CD4-positive, alpha-beta T cell treated with Interleukin-6 for 4 hours (primary cell): ENCODE data around the gene FOXG1.

ENCODE experiments used
- DNase-seq: peaks from one replicate; pipeline ENCODE4 v3.0.0-alpha.2; 2020; ENCODE audit warnings: mixed read lengths

The FOXG1 gene

GRCh38 chr14:28762303-28762954 is 4.2 kb upstream of the FOXG1 start:
- no peak for DNase-seq

GRCh38 chr14:28762955-28763326 is 3.6 kb upstream of the FOXG1 start:
- DNase-seq, result no peak

DNA sequence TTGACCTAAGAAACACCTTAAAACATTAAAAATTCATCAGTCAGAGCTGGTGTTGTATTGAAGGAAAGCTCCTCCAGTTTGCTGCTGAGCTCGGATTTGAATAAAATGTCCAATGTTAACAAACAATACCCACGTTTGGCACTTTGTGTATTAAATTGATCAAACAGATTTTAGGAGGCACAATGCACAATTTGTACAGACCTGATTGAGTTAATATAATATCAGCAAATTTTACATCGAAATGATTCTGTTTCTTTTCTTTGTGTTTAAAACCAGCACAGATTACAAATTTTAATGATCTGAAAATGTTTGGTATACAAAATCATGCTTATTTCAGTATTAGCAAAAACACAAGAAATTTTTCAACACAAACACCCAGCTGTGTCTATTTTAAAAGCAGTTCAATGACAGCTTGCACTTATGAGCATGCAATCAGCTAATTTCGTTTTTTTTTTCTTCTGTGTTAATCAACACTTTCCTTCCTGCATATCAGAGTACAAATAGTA is 2.8 kb upstream of the FOXG1 start:
- DNase-seq, result no peak

DNA sequence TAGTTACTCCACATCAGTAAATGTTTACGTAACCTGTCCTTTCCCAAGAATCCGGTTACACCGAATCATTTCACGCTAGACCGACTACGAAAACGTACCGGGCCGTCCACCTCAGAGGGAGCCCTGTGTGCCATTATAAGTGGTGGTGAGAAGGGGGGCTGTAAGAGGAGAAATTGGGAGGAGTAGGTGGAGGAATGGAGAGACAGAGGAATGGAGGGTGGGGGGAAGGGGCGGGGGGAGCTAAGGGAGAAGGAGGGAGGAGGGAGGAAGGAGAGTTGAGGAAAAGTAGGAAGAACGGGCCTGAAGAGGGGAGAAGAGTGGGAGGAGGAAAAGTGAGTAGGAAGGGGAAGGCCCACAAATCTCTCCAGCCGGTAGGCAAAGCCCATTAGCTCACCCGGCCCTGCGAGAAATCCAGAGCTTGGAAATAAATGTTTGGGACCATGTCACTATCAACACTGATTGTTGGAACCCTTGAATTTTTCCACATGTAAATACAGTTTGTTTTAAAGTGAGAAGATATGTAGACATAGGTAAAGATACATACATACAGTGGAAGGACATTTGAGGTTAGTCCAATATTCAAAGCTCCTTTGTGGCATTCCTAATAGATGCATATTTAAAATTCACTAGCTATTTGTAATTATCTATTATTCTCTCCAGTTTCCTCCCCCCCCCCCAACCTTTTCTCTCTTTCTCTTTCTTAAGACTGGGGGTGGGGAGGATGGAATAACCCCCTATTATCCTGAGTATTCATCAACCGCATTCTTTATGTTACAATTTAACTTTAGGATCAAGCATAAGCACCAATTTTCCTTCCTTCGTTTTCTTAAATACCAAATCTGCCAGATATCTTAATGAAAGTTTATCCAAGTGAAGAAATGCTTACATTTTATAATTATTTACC is 2.1 kb upstream of the FOXG1 start:
- DNase-seq, result no peak

GRCh38 chr14:28765169-28765830 is 1.3 kb upstream of the FOXG1 start:
- DNase-seq, result no peak

DNA sequence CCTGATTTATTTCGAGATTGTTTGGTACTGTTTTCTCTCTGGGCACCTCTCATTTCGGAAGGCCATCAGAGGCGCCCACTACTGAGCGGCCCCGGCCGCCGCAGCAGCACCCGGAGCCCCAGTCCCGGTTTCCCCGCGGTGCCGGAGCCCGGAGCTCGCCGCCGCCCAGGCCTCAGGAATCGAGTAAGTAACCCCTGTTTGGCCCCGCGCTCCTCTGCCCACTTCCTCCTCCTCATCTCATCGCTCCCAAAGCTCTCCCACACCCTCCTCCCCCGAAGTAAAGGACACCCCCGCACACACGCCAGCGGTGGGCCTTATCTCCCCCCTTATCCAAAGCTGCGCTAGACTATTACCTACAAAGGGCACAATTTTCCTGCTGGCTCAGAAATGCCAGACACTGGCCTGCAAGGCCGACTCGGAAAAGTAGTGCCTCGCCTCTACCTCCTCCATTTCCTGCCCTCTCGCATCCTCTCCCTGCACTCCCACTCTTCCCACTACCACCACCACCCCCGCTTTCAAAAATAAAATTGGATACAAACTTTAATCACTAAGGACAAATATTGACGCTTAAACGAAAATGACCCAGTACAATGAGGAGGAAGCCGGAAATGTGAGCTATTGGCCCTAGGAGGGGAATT is 637 bp upstream of the FOXG1 start:
- no peak for DNase-seq

DNA sequence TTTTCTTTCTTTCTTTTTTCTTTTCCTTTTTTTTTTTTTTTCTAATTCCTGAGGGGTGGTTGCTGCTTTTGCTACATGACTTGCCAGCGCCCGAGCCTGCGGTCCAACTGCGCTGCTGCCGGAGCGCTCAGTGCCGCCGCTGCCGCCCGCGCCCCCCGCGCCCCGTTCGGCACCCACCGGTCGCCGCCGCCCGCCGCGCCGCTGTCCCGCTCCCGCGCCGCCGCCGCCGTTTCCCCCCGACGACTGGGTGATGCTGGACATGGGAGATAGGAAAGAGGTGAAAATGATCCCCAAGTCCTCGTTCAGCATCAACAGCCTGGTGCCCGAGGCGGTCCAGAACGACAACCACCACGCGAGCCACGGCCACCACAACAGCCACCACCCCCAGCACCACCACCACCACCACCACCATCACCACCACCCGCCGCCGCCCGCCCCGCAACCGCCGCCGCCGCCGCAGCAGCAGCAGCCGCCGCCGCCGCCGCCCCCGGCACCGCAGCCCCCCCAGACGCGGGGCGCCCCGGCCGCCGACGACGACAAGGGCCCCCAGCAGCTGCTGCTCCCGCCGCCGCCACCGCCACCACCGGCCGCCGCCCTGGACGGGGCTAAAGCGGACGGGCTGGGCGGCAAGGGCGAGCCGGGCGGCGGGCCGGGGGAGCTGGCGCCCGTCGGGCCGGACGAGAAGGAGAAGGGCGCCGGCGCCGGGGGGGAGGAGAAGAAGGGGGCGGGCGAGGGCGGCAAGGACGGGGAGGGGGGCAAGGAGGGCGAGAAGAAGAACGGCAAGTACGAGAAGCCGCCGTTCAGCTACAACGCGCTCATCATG is 654 bp downstream of the FOXG1 start:
- no peak for DNase-seq

- DNase-seq, result no peak
These were observed 1.5 kb downstream of the FOXG1 start for GRCh38 chr14:28767853-28768741.

DNA sequence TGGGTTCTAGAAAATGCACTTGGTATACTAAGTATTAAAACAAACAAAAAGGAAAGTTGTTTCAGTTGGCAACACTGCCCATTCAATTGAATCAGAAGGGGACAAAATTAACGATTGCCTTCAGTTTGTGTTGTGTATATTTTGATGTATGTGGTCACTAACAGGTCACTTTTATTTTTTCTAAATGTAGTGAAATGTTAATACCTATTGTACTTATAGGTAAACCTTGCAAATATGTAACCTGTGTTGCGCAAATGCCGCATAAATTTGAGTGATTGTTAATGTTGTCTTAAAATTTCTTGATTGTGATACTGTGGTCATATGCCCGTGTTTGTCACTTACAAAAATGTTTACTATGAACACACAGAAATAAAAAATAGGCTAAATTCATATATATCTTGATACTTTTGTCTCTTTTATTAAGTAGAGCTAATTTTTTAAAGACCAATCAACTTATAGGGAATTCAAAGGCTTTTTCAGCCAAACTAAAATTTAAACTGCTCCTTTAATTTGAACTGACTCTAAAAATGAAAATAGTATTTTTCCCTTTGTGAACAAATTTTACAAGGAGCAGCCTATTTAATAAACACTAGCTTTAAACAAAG is 2.8 kb downstream of the FOXG1 start:
- DNase-seq, result no peak

DNA sequence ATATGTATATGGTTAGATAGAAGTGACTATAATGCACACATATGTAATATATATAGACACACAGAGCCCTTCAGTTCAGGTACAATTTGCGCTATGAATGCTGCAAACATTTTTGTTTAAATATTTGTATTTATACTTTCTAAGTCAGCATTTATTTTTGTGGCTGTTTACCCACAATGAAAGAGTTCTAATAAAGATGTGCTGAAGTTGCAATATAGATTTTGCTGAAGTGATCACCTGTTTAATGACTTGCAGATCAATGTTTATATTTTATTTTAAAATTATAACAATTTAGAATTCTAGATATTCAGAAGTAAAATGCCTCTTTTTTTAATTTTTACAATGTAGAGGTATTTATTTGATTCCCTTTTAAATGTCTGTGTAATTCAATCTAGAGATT is 3.5 kb downstream of the FOXG1 start:
- no peak for DNase-seq

DNA sequence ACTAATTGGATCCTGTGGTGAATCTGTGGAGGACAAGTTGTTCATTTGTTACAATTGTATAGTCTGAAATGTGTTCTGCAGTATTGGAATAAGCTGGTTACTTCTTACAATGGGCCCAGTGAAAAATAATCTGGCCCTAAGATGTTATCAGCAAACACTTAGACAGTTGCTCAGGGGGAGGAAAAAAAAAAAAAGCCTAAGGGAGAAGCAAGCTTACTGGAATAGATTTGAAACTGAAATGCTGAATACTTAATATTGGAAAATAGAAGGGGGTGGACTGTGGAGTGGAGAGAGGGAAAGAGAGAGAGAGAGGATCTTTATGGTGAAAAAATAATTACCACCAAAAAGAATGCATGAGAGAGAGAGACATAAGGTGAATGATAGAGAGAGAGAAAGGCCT is 4.0 kb downstream of the FOXG1 start:
- no peak for DNase-seq

DNA sequence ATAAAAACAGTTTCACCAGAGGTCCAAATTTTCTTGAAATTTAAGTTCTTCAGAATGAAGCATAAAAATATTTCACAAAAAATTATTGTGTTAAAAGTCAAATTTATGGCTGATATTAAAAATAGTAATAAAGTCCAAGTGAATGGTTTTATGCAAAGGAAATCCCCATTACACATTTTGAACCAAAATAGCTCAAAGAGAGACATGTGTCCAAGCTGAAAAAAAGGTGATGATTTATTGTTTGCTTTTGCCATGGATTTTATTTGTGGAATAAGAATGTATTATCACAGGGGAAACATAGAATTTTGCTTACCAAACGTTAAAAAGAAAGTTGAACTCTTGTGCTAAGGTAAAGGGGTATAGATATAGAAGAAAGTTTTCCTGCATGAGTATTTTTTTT is 4.6 kb downstream of the FOXG1 start:
- no peak for DNase-seq

- no peak for DNase-seq
These were observed 6.0 kb downstream of the FOXG1 start for GRCh38 chr14:28772613-28773012.

DNA sequence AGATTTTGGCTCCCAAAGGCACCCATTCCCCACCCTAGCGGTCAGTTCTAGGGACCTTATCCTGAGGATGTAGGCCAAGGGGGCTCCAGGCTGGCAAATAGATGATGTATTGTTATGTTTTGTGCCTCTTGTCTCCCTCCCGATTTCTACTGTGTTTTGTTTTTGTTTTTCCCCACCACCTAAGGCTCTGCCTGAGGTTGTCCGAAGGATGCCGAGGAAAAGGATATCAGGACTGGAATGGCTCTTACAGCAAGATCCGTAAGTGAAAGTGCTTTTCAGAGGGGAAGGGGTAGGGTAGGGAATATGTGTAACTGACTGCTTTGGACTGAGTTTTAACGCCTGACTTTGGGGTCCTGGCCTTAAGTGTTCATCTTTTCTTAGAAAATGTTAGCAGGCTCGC is 6.6 kb downstream of the FOXG1 start:
- no peak for DNase-seq

GRCh38 chr14:28773861-28774691 is 7.5 kb downstream of the FOXG1 start:
- no peak for DNase-seq

DNA sequence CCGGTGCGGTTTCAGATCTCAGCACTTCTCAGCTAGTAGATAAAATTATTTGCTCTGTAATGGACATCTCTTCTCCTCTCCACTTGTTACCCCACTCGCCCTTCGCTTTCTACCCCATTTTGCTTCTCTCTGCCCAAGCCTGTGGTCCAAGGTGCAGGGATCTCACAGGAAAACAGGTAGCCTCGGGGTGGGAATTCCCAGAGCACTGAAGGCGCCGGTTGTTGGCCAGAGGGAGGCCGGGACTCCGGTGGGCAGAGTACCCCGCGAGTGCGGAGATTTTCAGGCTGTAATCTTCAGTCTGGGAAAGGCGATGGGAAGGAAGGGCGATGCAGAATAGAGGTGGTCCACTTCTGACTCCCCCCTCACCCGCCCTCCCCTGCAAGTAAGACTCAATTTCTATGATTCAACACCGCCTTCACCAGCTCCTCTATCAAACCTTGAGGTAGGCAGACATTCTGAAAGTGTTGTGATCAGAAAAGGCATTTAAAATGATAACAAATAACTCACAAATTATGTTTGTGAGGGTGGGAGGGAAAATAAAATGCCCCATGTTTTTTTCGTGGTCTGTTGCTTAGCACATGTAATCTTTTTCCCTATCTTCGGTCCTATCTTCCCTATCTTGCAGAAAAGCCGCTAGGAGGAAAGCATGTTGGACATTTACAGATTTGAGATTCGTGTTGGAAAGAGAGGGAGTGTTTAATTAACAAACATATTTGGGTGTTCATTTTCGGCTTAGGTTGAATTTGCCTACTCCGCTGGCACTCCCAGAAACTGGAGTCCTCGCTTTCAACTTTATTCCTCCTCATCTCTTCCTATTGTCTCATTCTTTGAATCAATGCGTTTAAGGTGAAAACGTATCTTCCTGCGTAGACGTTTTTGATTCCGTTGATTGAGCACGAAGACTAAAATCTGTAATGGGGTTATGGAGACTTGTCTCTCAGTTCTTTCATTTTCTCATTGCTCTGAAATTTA is 8.5 kb downstream of the FOXG1 start:
- DNase-seq, result no peak

GRCh38 chr14:28776482-28777266 is 10.1 kb downstream of the FOXG1 start:
- DNase-seq, result no peak
